ENCODE data around the gene SEMA3E. TPM values are rescaled to one million over a fixed set of nuclear protein-coding genes. Genes with fewer than 3 reads are reported as not detected.

The SEMA3E gene
- polyA plus RNA-seq, 1 donor from 2014 or later, result 0.98 TPM

GRCh38 chr7:83613232-83613631 lies 35.7 kb downstream of the SEMA3E start:
- H3F3A ChIP-seq (ENCODE audit: insufficient read depth, low read length, poor library complexity, severe bottlenecking), result no peaks in the 10 kb centered on the region
- no peaks in the 10 kb centered on the region for H3K27me3 ChIP-seq (ENCODE audit: insufficient read depth, low read depth, low read length)
- H3K27ac ChIP-seq (ENCODE audit: low read length), result no peak overlapping the region
- H3K9me2 ChIP-seq (ENCODE audit: insufficient read depth, low read length), result no peaks in the 10 kb centered on the region
- no peak overlapping the region for H2AFZ ChIP-seq (ENCODE audit: low read depth, low read length)
- H3K4me2 ChIP-seq (ENCODE audit: low read length), result no peak overlapping the region
- no peaks in the 10 kb centered on the region for H3K79me2 ChIP-seq (replicated peaks; ENCODE audit: insufficient read depth, low read length)
- H3K9me3 ChIP-seq (ENCODE audit: low read length), result no peaks in the 10 kb centered on the region
- H3K9ac ChIP-seq (ENCODE audit: low read length), result no peak overlapping the region
- TF ChIP-seq EZH2 (IDR thresholded peaks at IDR 0.05; ENCODE audit: borderline replicate concordance, insufficient read depth, low read length, poor library complexity, severe bottlenecking) (no peak), RAD21 (conservative IDR thresholded peaks at IDR 0.05) (no peak), REST (IDR thresholded peaks at IDR 0.05; ENCODE audit: borderline replicate concordance) (no peak), POLR2AphosphoS5 (IDR thresholded peaks at IDR 0.05) (no peak), MXI1 (conservative IDR thresholded peaks at IDR 0.05; ENCODE audit: poor library complexity, severe bottlenecking) (no peak), TAF1 (IDR thresholded peaks at IDR 0.05; ENCODE audit: low read depth) (no peak), EP300 (conservative IDR thresholded peaks at IDR 0.05; ENCODE audit: poor library complexity, severe bottlenecking) (no peak), SMC3 (conservative IDR thresholded peaks at IDR 0.05; ENCODE audit: poor library complexity) (no peak)
- TF ChIP-seq, protein P1, sequence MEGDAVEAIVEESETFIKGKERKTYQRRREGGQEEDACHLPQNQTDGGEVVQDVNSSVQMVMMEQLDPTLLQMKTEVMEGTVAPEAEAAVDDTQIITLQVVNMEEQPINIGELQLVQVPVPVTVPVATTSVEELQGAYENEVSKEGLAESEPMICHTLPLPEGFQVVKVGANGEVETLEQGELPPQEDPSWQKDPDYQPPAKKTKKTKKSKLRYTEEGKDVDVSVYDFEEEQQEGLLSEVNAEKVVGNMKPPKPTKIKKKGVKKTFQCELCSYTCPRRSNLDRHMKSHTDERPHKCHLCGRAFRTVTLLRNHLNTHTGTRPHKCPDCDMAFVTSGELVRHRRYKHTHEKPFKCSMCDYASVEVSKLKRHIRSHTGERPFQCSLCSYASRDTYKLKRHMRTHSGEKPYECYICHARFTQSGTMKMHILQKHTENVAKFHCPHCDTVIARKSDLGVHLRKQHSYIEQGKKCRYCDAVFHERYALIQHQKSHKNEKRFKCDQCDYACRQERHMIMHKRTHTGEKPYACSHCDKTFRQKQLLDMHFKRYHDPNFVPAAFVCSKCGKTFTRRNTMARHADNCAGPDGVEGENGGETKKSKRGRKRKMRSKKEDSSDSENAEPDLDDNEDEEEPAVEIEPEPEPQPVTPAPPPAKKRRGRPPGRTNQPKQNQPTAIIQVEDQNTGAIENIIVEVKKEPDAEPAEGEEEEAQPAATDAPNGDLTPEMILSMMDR (IDR thresholded peaks at IDR 0.05; ENCODE audit: poor library complexity, severe bottlenecking), result no peak
- no peaks in the 10 kb centered on the region for H4K20me1 ChIP-seq (ENCODE audit: insufficient read depth)
- no peaks in the 10 kb centered on the region for H3K36me3 ChIP-seq (ENCODE audit: insufficient read depth, low read length)
- no peak overlapping the region for H3K4me3 ChIP-seq (ENCODE audit: low read length)

- Histone ChIP-seq H3K9me2 (ENCODE audit: insufficient read depth, low read length) (no peaks in the 10 kb centered on the region), H3K36me3 (ENCODE audit: insufficient read depth, low read length) (no peaks in the 10 kb centered on the region), H3K9me3 (ENCODE audit: low read length) (no peaks in the 10 kb centered on the region), H3K79me2 (replicated peaks; ENCODE audit: insufficient read depth, low read length) (no peaks in the 10 kb centered on the region), H2AFZ (ENCODE audit: low read depth, low read length) (no peak overlapping the region), H3K4me2 (ENCODE audit: low read length) (no peak overlapping the region), H3K27me3 (ENCODE audit: insufficient read depth, low read depth, low read length) (no peaks in the 10 kb centered on the region), H3K9ac (ENCODE audit: low read length) (no peak overlapping the region), H3K27ac (ENCODE audit: low read length) (no peak overlapping the region), H4K20me1 (ENCODE audit: insufficient read depth) (no peaks in the 10 kb centered on the region), H3K4me3 (ENCODE audit: low read length) (no peak overlapping the region), H3F3A (ENCODE audit: insufficient read depth, low read length, poor library complexity, severe bottlenecking) (no peaks in the 10 kb centered on the region)
- TF ChIP-seq SMC3 (conservative IDR thresholded peaks at IDR 0.05; ENCODE audit: poor library complexity), result no peak
- no peak for TF ChIP-seq EP300 (conservative IDR thresholded peaks at IDR 0.05; ENCODE audit: poor library complexity, severe bottlenecking)
- no peak for TF ChIP-seq TAF1 (IDR thresholded peaks at IDR 0.05; ENCODE audit: low read depth)
- TF ChIP-seq POLR2AphosphoS5 (IDR thresholded peaks at IDR 0.05), result no peak
- TF ChIP-seq MXI1 (conservative IDR thresholded peaks at IDR 0.05; ENCODE audit: poor library complexity, severe bottlenecking), result no peak
- TF ChIP-seq, protein P1 (IDR thresholded peaks at IDR 0.05; ENCODE audit: poor library complexity, severe bottlenecking), result no peak
These were observed 37.2 kb downstream of the SEMA3E start for GRCh38 chr7:83611776-83612175.

All from neural cell (in vitro differentiated cells).